NCI-H2227 treated with DMSO at 0.1 percent for 48 hours (cell line): ENCODE measurements around the gene SLC25A11.
A peak's percentile ranks its signal among the peaks of the same experiment; 100 is the strongest.
"Not testable (repeated sequence)": the region's sequence is repeated elsewhere in the genome, so short reads cannot be mapped to it uniquely, and the experiment has no call there.

Source experiments
- DNase-seq: peaks from one replicate; lab custom pipeline; 2025; lab: John Stamatoyannopoulos, UW

Gene SLC25A11

DNA sequence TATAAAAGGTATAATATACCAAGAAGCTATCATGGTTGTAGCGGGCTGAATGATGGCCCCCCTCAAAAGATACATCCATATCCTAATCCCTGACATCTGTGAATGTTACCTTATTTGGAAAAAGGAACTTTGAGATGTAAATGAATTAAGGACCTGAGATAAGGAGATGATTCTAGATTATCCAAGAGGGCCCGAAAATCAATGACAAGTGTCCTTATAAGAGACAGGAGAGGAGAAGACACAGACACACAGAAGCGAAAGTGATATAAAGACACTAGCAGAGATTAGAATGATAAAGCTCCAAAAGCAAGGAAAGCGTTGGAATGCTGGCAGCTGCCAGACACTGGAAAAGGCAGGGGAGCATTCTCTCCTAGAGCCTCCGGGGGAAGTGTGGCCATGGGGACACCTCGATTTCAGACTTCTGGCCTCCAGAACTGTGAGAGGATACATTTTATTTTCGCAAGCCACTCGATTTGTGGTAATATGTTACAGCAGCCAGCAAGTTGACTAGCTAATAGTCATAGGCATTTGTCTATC, 20.3 kb downstream of the SLC25A11 start:
- DNase-seq = no peak

- DNase-seq = not testable (repeated sequence)
Observed at GRCh38 chr17:4914551-4914950, 25.3 kb downstream of the SLC25A11 start.

GRCh38 chr17:4913994-4914393, 25.9 kb downstream of the SLC25A11 start:
- DNase-seq = no peak

GRCh38 chr17:4908711-4909496, 30.9 kb downstream of the SLC25A11 start:
- peak; percentile 26 for DNase-seq

DNA sequence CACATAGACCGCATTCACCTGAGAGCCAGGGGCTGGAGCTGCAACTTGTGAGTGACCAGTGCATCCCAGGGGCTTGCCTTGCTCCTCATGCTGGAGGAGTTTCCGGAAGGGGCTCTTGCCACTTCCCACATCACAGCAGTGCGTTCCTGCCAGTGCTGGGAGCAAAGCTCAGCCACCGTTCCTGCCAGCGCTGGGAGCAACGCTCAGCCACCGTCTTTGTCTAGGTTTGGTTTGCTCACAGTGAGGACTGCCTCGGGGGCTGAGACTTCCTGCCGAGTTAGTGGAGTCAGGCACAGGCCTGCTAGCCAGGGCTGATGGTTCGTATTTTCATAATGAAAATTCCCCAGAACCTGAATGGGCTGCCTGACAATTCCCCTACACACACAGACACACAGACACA, 31.5 kb downstream of the SLC25A11 start:
- DNase-seq = no peak

- DNase-seq = not testable (repeated sequence)
Observed at GRCh38 chr17:4906642-4907041, 33.2 kb downstream of the SLC25A11 start.

GRCh38 chr17:4903051-4903818, 36.6 kb downstream of the SLC25A11 start, which contains the start of gene CHRNE:
Gene CHRNE, minus strand, starts transcription at chr17:4903098. Its CDS starts 35 bp downstream, at chr17:4903063.
- DNase-seq = peak; percentile 53

- no peak for DNase-seq
Observed at GRCh38 chr17:4902540-4902939, 37.3 kb downstream of the SLC25A11 start.

- no peak for DNase-seq
Observed at GRCh38 chr17:4901648-4902344, 38.0 kb downstream of the SLC25A11 start.

GRCh38 chr17:4901108-4901647, 38.7 kb downstream of the SLC25A11 start:
- DNase-seq = no peak

DNA sequence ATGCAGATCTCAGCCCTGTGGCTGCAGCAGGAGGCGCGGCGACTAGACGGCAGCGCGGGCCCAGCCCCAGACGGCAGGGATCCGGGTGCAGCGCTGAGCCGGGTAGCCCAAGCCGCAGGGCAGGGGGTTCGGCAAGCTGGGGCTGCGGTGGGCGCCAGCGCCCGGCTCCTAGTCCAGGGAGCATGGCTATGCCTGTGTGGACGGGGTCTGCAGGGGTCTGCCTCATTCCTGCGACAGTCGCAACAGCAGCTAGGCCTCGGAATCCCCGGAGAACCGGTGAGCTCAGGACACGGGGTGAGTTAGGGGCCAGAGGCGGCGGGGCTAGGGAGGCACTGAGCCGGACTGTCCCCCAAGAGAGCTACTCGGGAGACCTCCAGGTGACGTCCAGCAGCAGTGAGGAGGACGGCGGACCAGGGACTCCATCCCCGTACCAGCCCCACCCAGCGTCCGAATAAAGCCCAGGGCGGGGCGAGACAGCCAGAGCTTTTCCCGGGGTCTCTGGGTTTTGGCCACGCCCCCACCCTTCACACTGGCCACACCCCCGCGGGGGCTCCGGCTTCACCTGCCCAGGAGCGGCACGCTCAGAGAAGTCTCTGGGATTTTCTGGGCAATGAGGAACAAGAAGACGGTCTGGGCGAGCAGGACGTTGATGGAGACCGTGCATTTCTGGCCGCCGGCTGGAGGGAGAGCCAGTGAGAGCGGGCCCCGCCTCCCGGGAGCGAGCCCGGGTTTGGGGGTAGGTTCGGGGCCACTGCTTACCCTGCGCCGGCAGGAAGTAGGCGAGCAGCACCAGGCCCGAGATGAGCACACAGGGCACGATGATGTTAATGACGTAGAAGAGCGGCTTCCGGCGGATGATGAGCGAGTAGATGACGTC, 39.4 kb downstream of the SLC25A11 start:
- no peak for DNase-seq

DNA sequence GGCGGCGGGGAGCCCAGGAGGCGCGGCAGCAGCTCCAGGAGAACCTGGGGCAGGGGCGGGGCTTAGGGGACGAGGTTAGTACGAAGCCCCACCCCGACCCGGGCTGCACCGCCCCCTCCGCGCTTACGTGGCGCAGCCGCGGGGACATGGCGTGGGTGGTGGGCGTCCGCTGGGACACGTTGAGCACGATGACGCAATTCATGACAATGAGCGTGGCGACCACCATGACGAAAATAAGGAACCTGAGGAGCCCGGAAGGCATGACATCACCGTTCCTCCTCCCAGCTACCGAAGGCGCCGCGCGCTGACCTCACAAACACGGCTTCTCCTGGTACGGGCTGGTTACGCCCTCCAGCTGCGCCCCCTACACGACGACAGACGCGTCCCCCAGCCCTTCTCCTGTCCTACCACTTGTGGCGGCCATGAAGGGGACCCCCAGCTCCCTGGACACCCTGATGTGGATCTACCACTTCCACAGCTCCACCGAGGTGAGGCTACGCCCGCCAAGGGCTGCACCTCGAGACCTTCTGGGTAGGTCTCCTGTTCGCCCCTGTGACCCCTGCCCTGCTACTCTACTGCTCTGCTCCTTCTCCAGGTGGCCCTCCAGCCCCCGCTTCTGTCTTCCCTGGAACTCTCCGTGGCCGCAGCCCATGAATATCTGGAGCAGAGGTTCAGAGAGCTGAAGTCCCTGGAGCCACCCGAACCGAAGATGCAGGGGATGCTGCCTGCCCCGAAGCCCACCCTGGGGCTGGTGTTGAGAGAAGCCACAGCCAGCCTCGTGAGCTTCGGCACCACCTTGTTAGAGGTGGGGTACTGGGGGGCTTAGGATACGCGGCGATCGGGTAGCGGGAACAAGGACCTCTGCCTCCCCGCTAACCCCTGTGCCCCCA, 40.3 kb downstream of the SLC25A11 start, which contains the start of gene C17orf107:
Gene C17orf107 (plus strand): TSS at position 196 of the 890 bp plus-strand sequence. CDS start 227 bp downstream, at position 423.
- DNase-seq = no peak

DNA sequence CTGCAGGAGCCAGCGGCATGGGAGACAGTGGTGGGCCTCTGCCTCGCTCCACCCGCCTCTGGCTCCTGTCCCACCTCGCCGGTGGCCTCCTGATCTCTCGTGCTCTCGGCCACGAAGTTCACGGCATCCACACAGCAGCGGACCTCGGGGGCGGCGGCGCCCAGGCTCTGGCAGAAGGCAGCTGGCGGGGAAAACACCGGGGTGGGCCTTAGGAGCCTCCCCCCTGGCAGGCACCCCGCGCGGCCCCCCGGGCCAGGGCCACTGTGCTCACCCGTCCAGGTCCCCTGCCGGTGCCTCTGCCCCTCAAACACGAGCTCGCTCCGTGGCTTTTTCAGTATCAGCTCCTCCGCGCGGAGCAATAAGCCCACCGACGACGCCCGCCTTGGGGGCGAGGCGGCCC, 40.9 kb downstream of the SLC25A11 start:
- no peak for DNase-seq

- DNase-seq = no peak
Observed at GRCh38 chr17:4898351-4898750, 41.5 kb downstream of the SLC25A11 start.

GRCh38 chr17:4897785-4898184, 42.1 kb downstream of the SLC25A11 start:
- no peak for DNase-seq

DNA sequence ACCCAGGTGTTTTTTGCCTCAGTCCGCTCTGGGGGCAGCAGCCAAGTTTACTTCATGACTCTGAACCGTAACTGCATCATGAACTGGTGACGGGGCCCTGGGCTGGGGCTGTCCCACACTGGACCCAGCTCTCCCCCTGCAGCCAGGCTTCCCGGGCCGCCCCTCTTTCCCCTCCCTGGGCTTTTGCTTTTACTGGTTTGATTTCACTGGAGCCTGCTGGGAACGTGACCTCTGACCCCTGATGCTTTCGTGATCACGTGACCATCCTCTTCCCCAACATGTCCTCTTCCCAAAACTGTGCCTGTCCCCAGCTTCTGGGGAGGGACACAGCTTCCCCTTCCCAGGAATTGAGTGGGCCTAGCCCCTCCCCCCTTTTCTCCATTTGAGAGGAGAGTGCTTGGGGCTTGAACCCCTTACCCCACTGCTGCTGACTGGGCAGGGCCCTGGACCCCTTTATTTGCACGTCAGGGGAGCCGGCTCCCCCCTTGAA, 42.6 kb downstream of the SLC25A11 start:
- DNase-seq = no peak

GRCh38 chr17:4896332-4897197, 43.3 kb downstream of the SLC25A11 start:
- DNase-seq = no peak

DNA sequence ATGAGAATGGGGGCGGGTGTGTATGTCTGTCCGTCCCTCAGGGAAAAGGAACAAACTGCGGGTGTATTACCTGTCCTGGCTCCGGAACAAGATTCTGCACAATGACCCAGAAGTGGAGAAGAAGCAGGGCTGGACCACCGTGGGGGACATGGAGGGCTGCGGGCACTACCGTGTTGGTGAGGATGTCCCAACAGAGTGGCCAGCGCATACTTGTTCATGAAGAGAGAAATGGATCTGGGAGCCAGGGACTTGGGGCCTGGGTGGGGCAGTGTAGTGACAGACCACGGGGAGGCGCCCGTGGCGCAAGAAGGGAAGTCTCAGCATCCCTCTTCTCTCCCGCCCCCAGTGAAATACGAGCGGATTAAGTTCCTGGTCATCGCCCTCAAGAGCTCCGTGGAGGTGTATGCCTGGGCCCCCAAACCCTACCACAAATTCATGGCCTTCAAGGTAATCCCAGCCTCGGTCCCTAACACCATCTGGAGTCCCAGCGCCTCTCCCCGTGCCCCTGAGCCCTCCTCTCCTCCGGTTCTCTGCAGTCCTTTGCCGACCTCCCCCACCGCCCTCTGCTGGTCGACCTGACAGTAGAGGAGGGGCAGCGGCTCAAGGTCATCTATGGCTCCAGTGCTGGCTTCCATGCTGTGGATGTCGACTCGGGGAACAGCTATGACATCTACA, 44.1 kb downstream of the SLC25A11 start:
- no peak for DNase-seq
